PFSK-1 (cell line): Measurements from ENCODE around the gene FCHO1.

Source experiments
- FOXP2 ChIP-seq: optimal IDR thresholded peaks from 2 replicates; pipeline ENCODE3; 2011; ENCODE audit warnings: borderline replicate concordance, control low read depth, inconsistent platforms; ENCODE audit not compliant: insufficient read depth; ENCODE audit errors: extremely low read length, extremely low read depth
- POLR2AphosphoS5 ChIP-seq: IDR thresholded peaks from 2 replicates; pipeline ENCODE4 v1.6.1; 2012; ENCODE audit warnings: low read depth, mild to moderate bottlenecking, control low read depth, low read length, moderate library complexity
- REST ChIP-seq, 2 experiments: IDR thresholded peaks; 2 replicates each; pipeline versions ENCODE4 v1.6.1 to v1.8.0; 2011 to 2012; ENCODE audit warnings: low read depth in 2 of 2, low read length in 2 of 2, control low read depth in 1 of 2, inconsistent platforms in 1 of 2, mild to moderate bottlenecking in 1 of 2, moderate library complexity in 1 of 2; ENCODE audit not compliant: insufficient read depth in 1 of 2
- SIN3A ChIP-seq: IDR thresholded peaks from 2 replicates; pipeline ENCODE4 v1.6.1; 2012; ENCODE audit warnings: mild to moderate bottlenecking, low read length, moderate library complexity, borderline replicate concordance; ENCODE audit not compliant: insufficient read depth
- TAF1 ChIP-seq: IDR thresholded peaks from 2 replicates; pipeline ENCODE4 v1.6.1; 2012; ENCODE audit warnings: low read length, control low read depth, borderline replicate concordance; ENCODE audit not compliant: insufficient read depth

GRCh38 chr19:17718550-17718946 is 32.7 kb upstream of the FCHO1 start:
- TF ChIP-seq TAF1 (no peak; the same call in 1 of the 2 replicates), REST (IDR thresholded peaks at IDR 0.05; ENCODE audit: insufficient read depth in 1 of 2, low read depth in 2 of 2, low read length in 2 of 2) (no peak), POLR2AphosphoS5 (no peak), SIN3A (no peak), FOXP2 (no peak)
